HFFc6 (cell line): ENCODE data around the gene ZNF775. TPM values are rescaled to one million over a fixed set of nuclear protein-coding genes. Genes with fewer than 3 reads are reported as not detected.
A peak's percentile ranks its signal among the peaks of the same experiment; 100 is the strongest.

Source experiments
- DNase-seq: peaks from one replicate; pipeline ENCODE4 v3.0.0-alpha.2; 2018
- H3K27ac Mint-ChIP-seq: 2 replicates; pipeline ENCODE4 v1.8.0; 2020; ENCODE audit warnings: mild to moderate bottlenecking, mixed read lengths
- H3K27me3 Mint-ChIP-seq: 2 replicates; pipeline ENCODE4 v1.8.0; 2021; ENCODE audit warnings: mild to moderate bottlenecking, moderate library complexity, mixed read lengths; ENCODE audit not compliant: insufficient read depth
- H3K36me3 Mint-ChIP-seq: 2 replicates; pipeline ENCODE4 v1.8.0; 2021; ENCODE audit warnings: low read depth, mixed read lengths
- H3K4me1 Mint-ChIP-seq: 2 replicates; pipeline ENCODE4 v1.8.0; 2020; ENCODE audit warnings: low read depth, mixed read lengths
- H3K4me3 Mint-ChIP-seq: 2 replicates; pipeline ENCODE4 v1.8.0; 2020; ENCODE audit warnings: mild to moderate bottlenecking, moderate library complexity, mixed read lengths
- H3K9me3 Mint-ChIP-seq: 2 replicates; pipeline ENCODE4 v1.8.0; 2020; ENCODE audit warnings: mild to moderate bottlenecking, mixed read lengths
- CTCF ChIP-seq: fragments of 200-600 bp; sonication (generic); IDR thresholded peaks from 2 replicates; pipeline ENCODE4 v1.5.0; 2021; ENCODE audit warnings: antibody characterized with exemption, mild to moderate bottlenecking
- long read RNA-seq: library from polyadenylated mRNA; unstranded; transcript quantifications from one replicate; pipeline ENCODE4 v2.0.0, GENCODE V29; 2019
- total RNA-seq, 6 experiments: library from RNA; stranded (reverse); fragmentation: NEBNext Ultra II Directional; extraction: Animal tissue kit (Norgen Biotek cat#: 25700); gene quantifications; 2 replicates in 1 of 6; 3 replicates in 5 of 6; pipeline ENCODE4 v1.2.3, GENCODE V29; 2021

Gene ZNF775
- 1 to 10 TPM; 2.7 to 3.8 (median 2.9) TPM for total RNA-seq
- long read RNA-seq: 0 reads

- H3K36me3 Mint-ChIP-seq: no peaks in the 10 kb centered on the region
- peak; percentile 90 for DNase-seq
- no peaks in the 10 kb centered on the region for H3K9me3 Mint-ChIP-seq
- H3K27me3 Mint-ChIP-seq: peaks cover 3% of the 10 kb centered on the region; the same call in 1 of the 2 replicates
- no peak for TF ChIP-seq CTCF
- H3K4me3 Mint-ChIP-seq: peak within 1 kb of the TSS; percentile 95
- H3K4me1 Mint-ChIP-seq: peaks cover 39% of the 10 kb centered on the region
- peak within 1 kb of the TSS; percentile 80 for H3K27ac Mint-ChIP-seq
These were observed at the start of gene ZNF775 for GRCh38 chr7:150378853-150379440. Gene ZNF775 (plus strand): TSS chr7:150379330. CDS start chr7:150388471, 9,141 bp downstream.

DNA sequence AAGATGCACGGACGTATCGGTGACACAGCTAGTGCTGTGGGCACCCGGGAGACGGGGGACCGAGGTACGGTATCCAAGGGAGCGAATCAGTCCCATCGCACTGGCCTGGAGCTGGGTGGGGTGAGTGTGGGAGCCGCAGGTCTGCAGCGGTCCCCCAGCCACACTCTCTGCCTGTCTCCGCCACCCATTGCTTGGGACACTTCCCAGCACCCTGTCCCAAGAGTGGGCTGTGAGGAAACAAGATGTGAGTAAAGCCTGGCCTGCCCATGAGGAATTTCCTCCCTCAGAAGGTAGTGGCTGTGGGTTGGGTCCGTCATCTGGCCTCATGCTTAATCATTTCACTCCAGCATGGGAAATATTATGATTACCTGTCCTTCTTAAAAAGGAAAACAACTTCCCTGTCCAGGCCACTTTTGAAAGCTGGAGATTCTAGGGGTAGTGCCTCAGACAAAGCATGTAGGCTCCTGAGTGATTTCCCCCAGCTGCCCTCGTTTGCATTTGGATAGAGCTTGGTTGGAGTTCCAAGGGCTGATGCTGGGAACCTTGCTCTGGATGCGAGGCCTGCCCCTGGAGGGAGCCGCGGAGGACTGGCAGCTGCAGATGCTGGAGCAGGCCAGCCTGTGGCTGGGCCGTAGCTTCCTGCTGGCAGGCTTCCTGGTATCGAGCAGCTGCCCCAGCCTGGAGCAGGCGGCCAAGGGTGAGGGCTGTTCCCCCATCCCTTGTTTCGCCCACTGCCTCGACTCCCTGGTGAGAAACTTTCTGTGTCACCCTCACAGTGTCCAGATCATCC is 49.6 kb upstream of the ZNF775 start:
- TF ChIP-seq CTCF: no peak
- H3K36me3 Mint-ChIP-seq: no peaks in the 10 kb centered on the region
- no peak overlapping the region for H3K4me3 Mint-ChIP-seq
- no peak overlapping the region for H3K27ac Mint-ChIP-seq
- no peak for DNase-seq
- no peaks in the 10 kb centered on the region for H3K4me1 Mint-ChIP-seq
- H3K27me3 Mint-ChIP-seq: peaks cover 10% of the 10 kb centered on the region
- peaks cover 10% of the 10 kb centered on the region; the same call in 1 of the 2 replicates for H3K9me3 Mint-ChIP-seq

GRCh38 chr7:150330211-150330885 is 48.8 kb upstream of the ZNF775 start:
- Mint-ChIP-seq H3K27ac (no peak overlapping the region), H3K9me3 (peaks cover 10% of the 10 kb centered on the region; the same call in 1 of the 2 replicates), H3K4me3 (no peak overlapping the region), H3K27me3 (peaks cover 7% of the 10 kb centered on the region), H3K36me3 (no peaks in the 10 kb centered on the region), H3K4me1 (peaks cover 6% of the 10 kb centered on the region; the same call in 1 of the 2 replicates)
- TF ChIP-seq CTCF: no peak
- no peak for DNase-seq

DNA sequence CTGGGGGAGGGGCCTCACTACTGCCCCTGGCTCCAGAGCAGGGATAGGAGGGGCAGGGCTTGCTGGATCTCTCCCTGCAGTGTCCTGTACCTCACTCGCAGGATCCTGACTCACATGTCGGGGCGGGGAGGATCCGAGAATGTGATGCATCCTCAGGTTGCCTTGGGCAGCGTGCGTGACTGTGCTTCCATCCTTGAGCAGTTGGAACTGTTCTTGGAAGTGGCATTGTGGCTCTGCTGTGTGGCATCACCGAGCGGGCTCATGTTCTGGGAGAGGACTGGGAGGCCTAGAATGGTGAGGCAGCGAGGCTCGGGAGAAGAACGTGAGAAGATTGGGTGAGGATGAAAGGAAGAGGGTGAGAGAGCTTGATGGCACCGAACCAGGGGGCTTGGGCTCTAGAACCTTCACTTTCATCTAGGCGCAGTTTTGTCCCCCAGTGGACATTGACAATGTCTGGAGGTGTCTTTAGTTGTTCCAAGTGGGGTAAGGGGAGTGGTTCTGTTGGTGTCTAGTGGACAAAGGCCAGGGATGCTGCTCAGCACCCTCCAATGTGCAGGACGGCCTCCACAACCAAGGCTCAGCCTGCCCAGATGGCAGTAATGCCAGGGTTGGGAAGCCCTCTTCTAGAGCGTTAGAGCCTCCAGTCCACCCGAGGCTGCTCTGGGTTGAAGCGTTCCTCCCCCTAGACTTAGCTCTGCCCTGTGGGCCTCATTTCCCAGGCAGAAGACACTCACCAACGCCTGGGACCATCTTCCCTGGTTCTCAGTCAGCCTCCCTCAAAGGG is 46.1 kb upstream of the ZNF775 start:
- DNase-seq: no peak
- Mint-ChIP-seq H3K4me3 (no peak overlapping the region), H3K4me1 (peaks cover 6% of the 10 kb centered on the region; the same call in 1 of the 2 replicates), H3K27ac (no peak overlapping the region), H3K27me3 (peaks cover 7% of the 10 kb centered on the region), H3K9me3 (peaks cover 10% of the 10 kb centered on the region; the same call in 1 of the 2 replicates), H3K36me3 (no peaks in the 10 kb centered on the region)
- no peak for TF ChIP-seq CTCF

DNA sequence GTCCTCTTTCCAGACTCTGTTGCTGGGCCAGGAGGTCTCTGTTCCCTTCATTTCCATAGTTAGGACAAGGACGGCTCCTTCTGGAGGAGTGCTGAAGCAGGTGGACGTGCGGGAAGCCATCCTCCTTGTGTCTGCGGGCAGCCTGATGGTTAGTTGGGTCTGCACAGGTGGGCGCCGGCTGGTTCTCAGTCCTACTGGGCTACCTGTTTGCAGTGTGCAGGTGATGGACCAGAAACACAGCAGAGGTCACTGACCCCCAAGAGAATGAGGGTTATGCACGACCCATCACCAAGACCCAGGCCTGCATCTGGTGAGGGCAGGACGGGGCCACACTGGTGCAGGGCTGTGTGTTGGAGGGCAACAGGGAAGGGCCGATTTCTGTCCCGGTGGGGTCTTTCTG is 45.5 kb upstream of the ZNF775 start:
- Mint-ChIP-seq H3K9me3 (peaks cover 10% of the 10 kb centered on the region; the same call in 1 of the 2 replicates), H3K36me3 (no peaks in the 10 kb centered on the region), H3K27ac (no peak overlapping the region), H3K4me1 (peaks cover 6% of the 10 kb centered on the region; the same call in 1 of the 2 replicates), H3K4me3 (no peak overlapping the region), H3K27me3 (peaks cover 7% of the 10 kb centered on the region)
- TF ChIP-seq CTCF: no peak
- no peak for DNase-seq
